ENCODE measurements around the gene LMOD3. TPM values are rescaled to one million over a fixed set of nuclear protein-coding genes. Genes with fewer than 3 reads are reported as not detected.
A peak's percentile ranks its signal among the peaks of the same experiment; 100 is the strongest.

The LMOD3 gene
- total RNA-seq, 1 donor from 2014 or later = not detected

GRCh38 chr3:69120879-69121464 lies 1.4 kb downstream of the LMOD3 start:
- no peak overlapping the region for H3K4me3 ChIP-seq
- no peaks in the 10 kb centered on the region for H3K9me3 ChIP-seq (ENCODE audit: low read depth)
- no peak overlapping the region for H3K9ac ChIP-seq
- H2AFZ ChIP-seq (replicated peaks) = peak overlapping the region; percentile 56
- H3K36me3 ChIP-seq = no peaks in the 10 kb centered on the region
- H3K27ac ChIP-seq = no peak overlapping the region
- H3K9me3 Mint-ChIP-seq = no peaks in the 10 kb centered on the region
- DNase-seq (ENCODE audit: low spot score) = peak; percentile 74
- no peaks in the 10 kb centered on the region for H4K20me1 ChIP-seq (ENCODE audit: low read depth)
- no peaks in the 10 kb centered on the region for H3K4me1 ChIP-seq
- H3K79me2 ChIP-seq (ENCODE audit: low read depth) = no peaks in the 10 kb centered on the region
- no peak overlapping the region for H3K4me3 Mint-ChIP-seq
- H3K4me2 ChIP-seq = no peak overlapping the region
- H3K4me1 Mint-ChIP-seq = peaks cover 7% of the 10 kb centered on the region
- H3K36me3 Mint-ChIP-seq = no peaks in the 10 kb centered on the region
- H3F3A ChIP-seq (ENCODE audit: low read depth) = no peaks in the 10 kb centered on the region
- no peak for TF ChIP-seq EZH2phosphoT487 (IDR thresholded peaks at IDR 0.05)
- peak; percentile 97 for TF ChIP-seq CTCF (IDR thresholded peaks at IDR 0.05)
- H3K27ac Mint-ChIP-seq = no peak overlapping the region
- H3K27me3 ChIP-seq = no peaks in the 10 kb centered on the region
- H3K27me3 Mint-ChIP-seq (ENCODE audit: insufficient read depth, low read depth) = no peaks in the 10 kb centered on the region

- Histone ChIP-seq H3K27ac (no peak overlapping the region), H3K79me2 (ENCODE audit: low read depth) (no peaks in the 10 kb centered on the region), H3K36me3 (no peaks in the 10 kb centered on the region), H3F3A (ENCODE audit: low read depth) (no peaks in the 10 kb centered on the region), H2AFZ (replicated peaks) (no peak overlapping the region), H3K4me2 (no peak overlapping the region), H3K27me3 (no peaks in the 10 kb centered on the region), H3K4me1 (no peaks in the 10 kb centered on the region), H3K9ac (no peak overlapping the region), H4K20me1 (ENCODE audit: low read depth) (no peaks in the 10 kb centered on the region), H3K4me3 (no peak overlapping the region), H3K9me3 (ENCODE audit: low read depth) (no peaks in the 10 kb centered on the region)
- Mint-ChIP-seq H3K4me3 (no peak overlapping the region), H3K4me1 (peaks cover 7% of the 10 kb centered on the region), H3K27me3 (ENCODE audit: insufficient read depth, low read depth) (no peaks in the 10 kb centered on the region), H3K36me3 (no peaks in the 10 kb centered on the region), H3K9me3 (no peaks in the 10 kb centered on the region), H3K27ac (no peak overlapping the region)
- TF ChIP-seq EZH2 (IDR thresholded peaks at IDR 0.05) = no peak
- TF ChIP-seq CTCF (IDR thresholded peaks at IDR 0.05) = no peak
- no peak for TF ChIP-seq EZH2phosphoT487 (IDR thresholded peaks at IDR 0.05)
- DNase-seq (ENCODE audit: low spot score) = no peak
These were observed 2.7 kb downstream of the LMOD3 start for GRCh38 chr3:69119681-69120080.

GRCh38 chr3:69119138-69119537 lies 3.3 kb downstream of the LMOD3 start:
- no peaks in the 10 kb centered on the region for H3K79me2 ChIP-seq (ENCODE audit: low read depth)
- Mint-ChIP-seq H3K36me3 (no peaks in the 10 kb centered on the region), H3K4me3 (no peak overlapping the region), H3K27ac (no peak overlapping the region), H3K9me3 (no peaks in the 10 kb centered on the region), H3K27me3 (ENCODE audit: insufficient read depth, low read depth) (no peaks in the 10 kb centered on the region), H3K4me1 (peaks cover 7% of the 10 kb centered on the region)
- DNase-seq (ENCODE audit: low spot score) = no peak
- H3K9ac ChIP-seq = no peak overlapping the region
- H3K4me2 ChIP-seq = no peak overlapping the region
- H3K27me3 ChIP-seq = no peaks in the 10 kb centered on the region
- H3K27ac ChIP-seq = no peak overlapping the region
- no peaks in the 10 kb centered on the region for H3K4me1 ChIP-seq
- TF ChIP-seq CTCF (IDR thresholded peaks at IDR 0.05) = no peak
- TF ChIP-seq EZH2 (IDR thresholded peaks at IDR 0.05) = no peak
- no peak for TF ChIP-seq EZH2phosphoT487 (IDR thresholded peaks at IDR 0.05)
- H3K36me3 ChIP-seq = no peaks in the 10 kb centered on the region
- H3K4me3 ChIP-seq = no peak overlapping the region
- no peaks in the 10 kb centered on the region for H4K20me1 ChIP-seq (ENCODE audit: low read depth)
- no peaks in the 10 kb centered on the region for H3K9me3 ChIP-seq (ENCODE audit: low read depth)
- H2AFZ ChIP-seq (replicated peaks) = peak overlapping the region; percentile 53
- H3F3A ChIP-seq (ENCODE audit: low read depth) = no peaks in the 10 kb centered on the region
